Measurements from ENCODE around the gene GOLT1A.
"Not testable (repeated sequence)": the region's sequence is repeated elsewhere in the genome, so short reads cannot be mapped to it uniquely, and the experiment has no call there.

The GOLT1A gene

GRCh38 chr1:204255225-204255624, 41.4 kb upstream of the GOLT1A start:
- TF ChIP-seq GATA1 (IDR thresholded peaks at IDR 0.05; ENCODE audit: low read depth, low read length): no peak
- TF ChIP-seq POLR2A (IDR thresholded peaks at IDR 0.05; ENCODE audit: low read length): no peak
- DNase-seq: no peak

GRCh38 chr1:204254031-204254661, 40.4 kb upstream of the GOLT1A start:
- no peak for DNase-seq

GRCh38 chr1:204251926-204252689, 38.3 kb upstream of the GOLT1A start:
- no peak for DNase-seq
- TF ChIP-seq POLR2A (IDR thresholded peaks at IDR 0.05; ENCODE audit: low read length) (no peak), GATA1 (IDR thresholded peaks at IDR 0.05; ENCODE audit: low read depth, low read length) (no peak)

More at GRCh38 chr1:204254031-204254661, 40.4 kb upstream of the GOLT1A start:
- no peak for TF ChIP-seq POLR2A (IDR thresholded peaks at IDR 0.05; ENCODE audit: low read length)
- no peak for TF ChIP-seq GATA1 (IDR thresholded peaks at IDR 0.05; ENCODE audit: low read depth, low read length)

- DNase-seq: no peak
- TF ChIP-seq POLR2A (IDR thresholded peaks at IDR 0.05; ENCODE audit: low read length) (no peak), GATA1 (IDR thresholded peaks at IDR 0.05; ENCODE audit: low read depth, low read length) (no peak)
Measured at GRCh38 chr1:204251286-204251685, 37.5 kb upstream of the GOLT1A start.

GRCh38 chr1:204250428-204251030, 36.7 kb upstream of the GOLT1A start:
- no peak for DNase-seq
- TF ChIP-seq POLR2A (IDR thresholded peaks at IDR 0.05; ENCODE audit: low read length) (no peak), GATA1 (IDR thresholded peaks at IDR 0.05; ENCODE audit: low read depth, low read length) (no peak)

- TF ChIP-seq GATA1 (IDR thresholded peaks at IDR 0.05; ENCODE audit: low read depth, low read length) (no peak), POLR2A (IDR thresholded peaks at IDR 0.05; ENCODE audit: low read length) (no peak)
- no peak for DNase-seq
Measured at GRCh38 chr1:204249736-204250427, 36.1 kb upstream of the GOLT1A start.

GRCh38 chr1:204248954-204249353, 35.2 kb upstream of the GOLT1A start:
- no peak for TF ChIP-seq GATA1 (IDR thresholded peaks at IDR 0.05; ENCODE audit: low read depth, low read length)
- TF ChIP-seq POLR2A (IDR thresholded peaks at IDR 0.05; ENCODE audit: low read length): no peak
- DNase-seq: no peak

- no peak for TF ChIP-seq POLR2A (IDR thresholded peaks at IDR 0.05; ENCODE audit: low read length)
- no peak for TF ChIP-seq GATA1 (IDR thresholded peaks at IDR 0.05; ENCODE audit: low read depth, low read length)
- DNase-seq: no peak
Measured at GRCh38 chr1:204246876-204247275, 33.1 kb upstream of the GOLT1A start.

- no peak for DNase-seq
- TF ChIP-seq GATA1 (IDR thresholded peaks at IDR 0.05; ENCODE audit: low read depth, low read length): no peak
- TF ChIP-seq POLR2A (IDR thresholded peaks at IDR 0.05; ENCODE audit: low read length): no peak
Measured at GRCh38 chr1:204242920-204243319, 29.1 kb upstream of the GOLT1A start.

GRCh38 chr1:204241914-204242313, 28.1 kb upstream of the GOLT1A start:
- no peak for DNase-seq
- TF ChIP-seq POLR2A (IDR thresholded peaks at IDR 0.05; ENCODE audit: low read length): no peak
- no peak for TF ChIP-seq GATA1 (IDR thresholded peaks at IDR 0.05; ENCODE audit: low read depth, low read length)

GRCh38 chr1:204241050-204241449, 27.3 kb upstream of the GOLT1A start:
- DNase-seq: no peak
- TF ChIP-seq GATA1 (IDR thresholded peaks at IDR 0.05; ENCODE audit: low read depth, low read length) (no peak), POLR2A (IDR thresholded peaks at IDR 0.05; ENCODE audit: low read length) (no peak)

GRCh38 chr1:204240233-204240632, 26.4 kb upstream of the GOLT1A start:
- TF ChIP-seq POLR2A (IDR thresholded peaks at IDR 0.05; ENCODE audit: low read length): no peak
- TF ChIP-seq GATA1 (IDR thresholded peaks at IDR 0.05; ENCODE audit: low read depth, low read length): no peak
- no peak for DNase-seq

GRCh38 chr1:204239401-204239800, 25.6 kb upstream of the GOLT1A start:
- not testable (repeated sequence) for DNase-seq

- peak; percentile 13 to 46 for DNase-seq
Measured at GRCh38 chr1:204238520-204238919, 24.7 kb upstream of the GOLT1A start.

- DNase-seq: not testable (repeated sequence)
Measured at GRCh38 chr1:204237515-204237914, 23.7 kb upstream of the GOLT1A start.
